Mesendoderm (in vitro differentiated cells): Measurements from ENCODE around the gene MRPL23.

Source experiments
- DNase-seq: peaks from one replicate; pipeline ENCODE4 v3.0.0; 2013
- H2AK5ac ChIP-seq: 2 replicates; pipeline ENCODE4 v1.6.1; 2013; ENCODE audit warnings: low read length, inconsistent platforms
- H2BK120ac ChIP-seq: 2 replicates; pipeline ENCODE4 v1.6.1; 2013; ENCODE audit warnings: low read depth, mild to moderate bottlenecking, low read length, moderate library complexity, mixed read lengths
- H2BK15ac ChIP-seq: replicated peaks from 2 replicates; pipeline ENCODE4 v1.6.1; 2013; ENCODE audit warnings: low read depth, mild to moderate bottlenecking, moderate library complexity
- H2BK5ac ChIP-seq: 2 replicates; pipeline ENCODE4 v1.6.1; 2013; ENCODE audit warnings: low read length, inconsistent platforms
- H3K18ac ChIP-seq: 2 replicates; pipeline ENCODE4 v1.6.1; 2013; ENCODE audit warnings: mild to moderate bottlenecking, low read length, mixed read lengths
- H3K23ac ChIP-seq: one replicate; pipeline ENCODE4 v1.6.1; 2013; ENCODE audit warnings: low read length
- H3K27ac ChIP-seq: 2 replicates; pipeline ENCODE4 v1.5.1; 2013; ENCODE audit warnings: low read depth, mild to moderate bottlenecking, inconsistent platforms, low read length, moderate library complexity
- H3K27me3 ChIP-seq: 2 replicates; pipeline ENCODE4 v1.6.1; 2013; ENCODE audit warnings: low read length, control low read depth, mild to moderate bottlenecking, inconsistent platforms; ENCODE audit not compliant: insufficient read depth, poor library complexity
- H3K36me3 ChIP-seq: 2 replicates; pipeline ENCODE4 v1.6.1; 2013; ENCODE audit warnings: low read length, inconsistent platforms; ENCODE audit not compliant: control insufficient read depth, insufficient read depth
- H3K4ac ChIP-seq: one replicate; pipeline ENCODE4 v1.6.1; 2013; ENCODE audit warnings: low read depth, mild to moderate bottlenecking, low read length, moderate library complexity
- H3K4me1 ChIP-seq: 2 replicates; pipeline ENCODE4 v1.6.1; 2013; ENCODE audit warnings: low read depth, low read length, inconsistent platforms; ENCODE audit not compliant: control insufficient read depth
- H3K4me2 ChIP-seq: 2 replicates; pipeline ENCODE4 v1.6.1; 2013; ENCODE audit warnings: low read length
- H3K4me3 ChIP-seq: 2 replicates; pipeline ENCODE4 v1.5.1; 2013; ENCODE audit warnings: mild to moderate bottlenecking, low read length
- H3K56ac ChIP-seq: one replicate; pipeline ENCODE4 v1.6.1; 2013; ENCODE audit warnings: low read length
- H3K79me1 ChIP-seq: 2 replicates; pipeline ENCODE4 v1.6.1; 2013; ENCODE audit warnings: low read length, inconsistent platforms
- H3K79me2 ChIP-seq: 2 replicates; pipeline ENCODE4 v1.6.1; 2013; ENCODE audit warnings: mild to moderate bottlenecking, low read length; ENCODE audit not compliant: control insufficient read depth, insufficient read depth
- H3K9ac ChIP-seq: 2 replicates; pipeline ENCODE4 v1.6.1; 2013; ENCODE audit warnings: low read length, inconsistent platforms
- H4K5ac ChIP-seq: one replicate; pipeline ENCODE4 v1.6.1; 2013; ENCODE audit warnings: low read length
- H4K8ac ChIP-seq: one replicate; pipeline ENCODE4 v1.6.1; 2013; ENCODE audit warnings: low read depth, mild to moderate bottlenecking, control low read depth, low read length, moderate library complexity
- WGBS: extraction: QIAGEN DNeasy Blood & Tissue Kit; methylation state at CpG from one replicate; pipeline ENCODE4 v1.1.7; 2013; ENCODE audit warnings: low lambda C conversion rate, missing lambda C conversion rate; ENCODE audit not compliant: insufficient coverage; ENCODE audit errors: extremely low coverage; 5-methylcytosine and 5-hydroxymethylcytosine counted together

Gene MRPL23

DNA sequence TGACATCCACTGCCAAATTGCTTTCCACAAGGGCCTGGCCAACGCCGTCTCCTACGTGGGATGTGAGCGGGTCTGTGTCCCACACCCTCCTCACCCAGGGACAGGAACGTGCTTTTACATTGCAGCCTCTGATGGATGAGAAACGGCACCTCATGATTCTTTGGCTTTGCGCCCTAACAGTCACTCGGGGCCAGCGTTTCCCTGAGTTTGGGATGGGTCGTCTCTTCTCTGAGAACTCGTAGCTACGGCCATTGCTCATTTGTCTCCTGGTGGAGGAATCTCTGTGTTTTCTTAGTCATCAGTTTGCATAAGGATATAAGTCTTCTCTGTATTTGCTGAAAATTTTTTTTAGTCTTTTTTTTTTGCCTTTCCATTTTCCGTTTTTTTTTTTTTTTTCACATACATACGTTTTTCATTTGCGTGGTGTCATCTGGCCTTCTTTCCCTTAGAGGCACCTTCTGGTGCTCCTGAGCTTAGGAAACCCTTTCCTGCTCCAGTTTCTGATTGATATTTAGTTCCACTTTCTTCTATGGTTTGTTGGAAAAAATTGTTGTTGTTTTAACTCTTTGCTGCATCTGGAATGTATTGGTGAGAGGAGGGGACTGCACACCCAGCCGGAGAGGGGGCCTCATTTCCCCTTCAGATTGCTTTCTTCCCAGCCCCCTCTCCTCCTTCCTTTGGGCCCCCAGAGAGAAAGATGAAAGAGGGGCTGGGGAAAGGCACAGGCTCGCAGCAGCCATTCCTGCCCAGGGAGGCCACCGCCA is 15.6 kb upstream of the MRPL23 start:
- no peak overlapping the region for H4K8ac ChIP-seq
- H3K56ac ChIP-seq: no peak overlapping the region
- no CpG with 5 or more reads among the region's 18 CpGs for WGBS
- no peak overlapping the region for H2BK120ac ChIP-seq
- H3K79me2 ChIP-seq: no peaks in the 10 kb centered on the region
- no peak overlapping the region for H3K4me3 ChIP-seq
- H3K4ac ChIP-seq: no peak overlapping the region
- H3K18ac ChIP-seq: no peak overlapping the region
- H3K79me1 ChIP-seq: no peaks in the 10 kb centered on the region
- no peak overlapping the region for H3K27ac ChIP-seq
- no peak for DNase-seq
- H3K9ac ChIP-seq: no peak overlapping the region
- H2BK15ac ChIP-seq: no peak overlapping the region
- no peak overlapping the region for H2BK5ac ChIP-seq
- H3K4me2 ChIP-seq: no peak overlapping the region
- no peak overlapping the region for H3K23ac ChIP-seq
- no peaks in the 10 kb centered on the region for H3K4me1 ChIP-seq
- no peaks in the 10 kb centered on the region for H3K36me3 ChIP-seq
- no peaks in the 10 kb centered on the region for H3K27me3 ChIP-seq
- no peak overlapping the region for H4K5ac ChIP-seq
- no peak overlapping the region for H2AK5ac ChIP-seq

DNA sequence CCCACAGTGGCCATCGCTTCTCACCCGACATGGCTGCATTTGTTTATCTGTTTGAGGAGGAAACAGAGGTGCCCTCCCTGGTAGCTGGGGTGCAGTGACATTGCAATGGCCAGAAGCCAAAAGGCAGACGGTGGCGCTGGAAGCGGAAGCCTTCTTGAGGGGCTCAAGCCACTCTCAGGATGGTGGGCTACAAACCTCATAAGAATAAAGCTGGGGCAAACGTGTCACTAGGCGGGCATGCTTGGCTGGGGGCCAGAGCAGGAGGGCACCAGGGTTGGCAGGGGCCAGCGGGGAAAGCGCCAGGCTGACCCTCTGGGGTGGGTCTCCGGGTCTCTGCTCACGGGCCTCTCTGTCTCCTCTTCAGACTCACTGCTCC is 15.0 kb upstream of the MRPL23 start:
- no peak for DNase-seq

DNA sequence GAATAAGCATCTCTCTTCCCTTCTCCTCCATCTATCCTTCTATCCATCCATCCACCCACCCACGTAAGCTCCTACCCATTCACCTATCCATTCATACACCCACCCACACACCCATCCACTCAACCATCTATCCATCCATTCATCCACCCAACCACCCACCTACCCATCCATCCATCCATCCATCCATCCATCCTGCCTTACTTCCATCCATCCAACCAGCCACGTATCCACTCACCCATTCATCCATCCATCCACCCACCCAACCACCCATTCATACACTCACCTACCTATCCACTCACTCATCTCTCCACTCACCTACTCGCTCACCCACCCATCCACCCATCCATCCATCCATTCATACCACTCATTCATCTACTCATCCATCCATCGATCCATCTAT is 14.5 kb upstream of the MRPL23 start:
- no peak for DNase-seq
- Histone ChIP-seq H3K36me3 (no peaks in the 10 kb centered on the region), H2BK15ac (no peak overlapping the region), H3K4me2 (no peak overlapping the region), H4K8ac (no peak overlapping the region), H3K4ac (no peak overlapping the region), H3K27ac (no peak overlapping the region), H3K79me1 (no peaks in the 10 kb centered on the region), H4K5ac (no peak overlapping the region), H3K4me3 (no peak overlapping the region), H2BK120ac (no peak overlapping the region), H3K56ac (no peak overlapping the region), H2AK5ac (no peak overlapping the region), H3K4me1 (no peaks in the 10 kb centered on the region), H3K18ac (no peak overlapping the region), H3K79me2 (no peaks in the 10 kb centered on the region), H2BK5ac (no peak overlapping the region), H3K27me3 (no peaks in the 10 kb centered on the region), H3K9ac (no peak overlapping the region), H3K23ac (no peak overlapping the region)
- WGBS: 100% methylated on average over 2 of the region's 4 CpGs

More for the DNA sequence above, 15.0 kb upstream of the MRPL23 start:
- H3K23ac ChIP-seq: no peak overlapping the region
- no peak overlapping the region for H3K27ac ChIP-seq
- no peaks in the 10 kb centered on the region for H3K4me1 ChIP-seq
- no CpG with 5 or more reads among the region's 11 CpGs for WGBS
- no peak overlapping the region for H2BK5ac ChIP-seq
- H3K4me2 ChIP-seq: no peak overlapping the region
- H3K9ac ChIP-seq: no peak overlapping the region
- H2BK15ac ChIP-seq: no peak overlapping the region
- no peak overlapping the region for H3K18ac ChIP-seq
- H3K79me1 ChIP-seq: no peaks in the 10 kb centered on the region
- no peak overlapping the region for H2BK120ac ChIP-seq
- no peak overlapping the region for H2AK5ac ChIP-seq
- H3K4ac ChIP-seq: no peak overlapping the region
- no peak overlapping the region for H4K5ac ChIP-seq
- no peaks in the 10 kb centered on the region for H3K27me3 ChIP-seq
- H4K8ac ChIP-seq: no peak overlapping the region
- no peak overlapping the region for H3K4me3 ChIP-seq
- no peaks in the 10 kb centered on the region for H3K79me2 ChIP-seq
- no peak overlapping the region for H3K56ac ChIP-seq
- no peaks in the 10 kb centered on the region for H3K36me3 ChIP-seq

GRCh38 chr11:1933416-1934334 is 13.5 kb upstream of the MRPL23 start:
- H3K4me1 ChIP-seq: no peaks in the 10 kb centered on the region
- no peak overlapping the region for H2BK5ac ChIP-seq
- no peaks in the 10 kb centered on the region for H3K36me3 ChIP-seq
- no peak for DNase-seq
- H3K56ac ChIP-seq: no peak overlapping the region
- H2BK15ac ChIP-seq: no peak overlapping the region
- H2BK120ac ChIP-seq: no peak overlapping the region
- H3K79me2 ChIP-seq: no peaks in the 10 kb centered on the region
- H4K8ac ChIP-seq: no peak overlapping the region
- no peak overlapping the region for H3K23ac ChIP-seq
- H2AK5ac ChIP-seq: no peak overlapping the region
- H3K9ac ChIP-seq: no peak overlapping the region
- WGBS: no CpG with 5 or more reads among the region's 18 CpGs
- H3K18ac ChIP-seq: no peak overlapping the region
- H3K27ac ChIP-seq: no peak overlapping the region
- H3K27me3 ChIP-seq: no peaks in the 10 kb centered on the region
- H4K5ac ChIP-seq: no peak overlapping the region
- no peaks in the 10 kb centered on the region for H3K79me1 ChIP-seq
- no peak overlapping the region for H3K4me3 ChIP-seq
- no peak overlapping the region for H3K4me2 ChIP-seq
- H3K4ac ChIP-seq: no peak overlapping the region

- Histone ChIP-seq H3K4me3 (no peak overlapping the region), H3K79me1 (no peaks in the 10 kb centered on the region), H3K56ac (no peak overlapping the region), H3K18ac (no peak overlapping the region), H2BK15ac (no peak overlapping the region), H3K4ac (no peak overlapping the region), H3K4me2 (no peak overlapping the region), H3K23ac (no peak overlapping the region), H4K5ac (no peak overlapping the region), H2AK5ac (no peak overlapping the region), H3K36me3 (no peaks in the 10 kb centered on the region), H2BK5ac (no peak overlapping the region), H4K8ac (no peak overlapping the region), H3K27me3 (no peaks in the 10 kb centered on the region), H2BK120ac (no peak overlapping the region), H3K79me2 (no peaks in the 10 kb centered on the region), H3K9ac (no peak overlapping the region), H3K4me1 (no peaks in the 10 kb centered on the region), H3K27ac (no peak overlapping the region)
- WGBS: no CpG with 5 or more reads among the region's 24 CpGs
- no peak for DNase-seq
Measured at GRCh38 chr11:1934335-1935155, 12.6 kb upstream of the MRPL23 start.
